Middle frontal gyrus (tissue), 1 donor: ENCODE measurements around the gene ZBED3.

Experiments
- DNase-seq: peaks from one replicate; pipeline ENCODE4 v3.0.0-alpha.2; 2015; ENCODE audit warnings: low spot score; ENCODE audit errors: extremely low spot score

The ZBED3 gene

GRCh38 chr5:77077829-77078176 lies 9.3 kb downstream of the ZBED3 start:
- no peak for DNase-seq

DNA sequence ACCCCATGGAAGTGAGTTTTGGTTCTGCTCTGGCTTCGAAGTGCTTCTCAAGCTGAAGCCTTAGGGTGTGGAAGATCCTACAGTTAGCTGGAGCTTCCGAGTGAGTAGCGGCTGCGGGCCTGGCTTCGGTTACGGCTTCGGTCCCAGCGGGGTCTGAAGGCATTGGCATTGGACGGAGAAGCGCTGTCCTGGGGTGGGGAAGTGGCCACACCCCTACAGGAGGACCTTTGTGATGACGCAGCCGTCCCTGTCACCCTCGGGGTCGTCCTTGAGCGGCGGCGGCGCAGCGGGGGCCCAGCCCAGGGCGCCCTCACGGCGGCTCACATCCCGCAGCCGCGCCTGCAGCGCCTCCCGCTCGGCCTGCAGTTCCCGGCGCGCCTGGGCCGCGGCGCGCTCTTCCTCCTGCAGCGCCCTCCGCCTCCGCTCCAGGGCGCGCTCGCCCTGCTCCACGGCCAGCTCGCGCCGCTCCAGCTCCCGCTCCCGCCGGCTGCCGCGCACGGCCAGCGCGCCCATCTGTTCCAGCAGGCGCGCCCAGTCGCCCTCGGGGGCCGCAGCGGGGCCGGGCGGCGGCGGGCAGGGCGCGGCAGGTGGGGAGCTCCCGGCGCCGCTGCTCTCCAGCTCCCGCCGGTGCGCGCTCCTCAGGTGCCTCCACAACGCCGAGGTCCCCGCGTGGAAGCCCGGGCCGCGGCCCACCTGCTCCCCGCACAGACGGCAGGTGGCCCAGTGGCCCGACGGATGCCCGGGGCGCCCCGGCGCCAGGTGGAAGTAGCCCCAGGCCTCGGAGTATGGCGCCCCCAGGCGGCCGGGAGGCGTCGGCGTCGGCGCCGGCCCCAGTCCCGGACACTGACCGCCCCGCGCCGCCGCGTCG lies 9.9 kb downstream of the ZBED3 start:
- DNase-seq, result peak; percentile 41

- no peak for DNase-seq
Measured at GRCh38 chr5:77074745-77075144, 12.3 kb downstream of the ZBED3 start.

DNA sequence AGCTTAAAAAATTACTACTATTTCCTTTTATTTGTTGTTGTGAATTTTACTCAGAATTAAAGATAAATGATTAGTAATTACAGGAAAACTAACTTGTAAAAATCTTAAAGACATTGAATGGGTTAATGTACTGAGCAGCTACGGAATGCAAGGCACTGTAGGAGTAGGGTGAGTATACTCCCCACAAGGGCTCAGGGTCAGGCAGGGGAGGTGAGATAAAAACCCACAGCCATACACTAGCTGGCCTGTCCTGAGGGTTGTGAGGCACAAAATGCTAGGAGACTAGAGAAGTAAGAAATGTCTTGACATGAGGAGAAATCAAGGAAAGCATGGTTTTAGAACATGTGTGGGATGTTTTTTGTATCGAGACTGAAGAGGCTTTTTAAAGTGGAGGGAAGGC lies 13.4 kb downstream of the ZBED3 start:
- DNase-seq, result no peak

GRCh38 chr5:77066823-77067442 lies 20.2 kb downstream of the ZBED3 start:
- DNase-seq, result no peak

- no peak for DNase-seq
Measured at GRCh38 chr5:77066184-77066583, 20.9 kb downstream of the ZBED3 start.

DNA sequence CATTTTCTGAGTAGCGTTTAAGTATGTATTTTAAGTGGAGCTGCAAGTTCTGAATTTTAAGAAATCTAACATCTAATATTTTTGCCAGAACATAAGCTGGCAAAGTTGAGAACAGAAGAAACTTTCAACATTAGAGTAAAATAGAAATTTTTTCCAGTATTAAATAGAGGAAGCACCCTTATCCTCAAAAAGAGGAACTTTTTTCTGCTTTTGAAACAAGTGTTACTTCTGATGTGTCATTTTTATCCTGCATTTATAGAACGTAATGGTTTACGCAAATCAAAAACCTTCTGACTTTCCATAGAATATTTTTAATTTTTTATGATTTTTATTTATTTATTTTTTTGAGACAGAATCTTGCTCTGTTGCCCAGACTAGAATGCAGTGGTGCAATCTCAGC lies 21.8 kb downstream of the ZBED3 start:
- DNase-seq, result no peak

- no peak for DNase-seq
Measured at GRCh38 chr5:77064040-77064439, 23.0 kb downstream of the ZBED3 start.

DNA sequence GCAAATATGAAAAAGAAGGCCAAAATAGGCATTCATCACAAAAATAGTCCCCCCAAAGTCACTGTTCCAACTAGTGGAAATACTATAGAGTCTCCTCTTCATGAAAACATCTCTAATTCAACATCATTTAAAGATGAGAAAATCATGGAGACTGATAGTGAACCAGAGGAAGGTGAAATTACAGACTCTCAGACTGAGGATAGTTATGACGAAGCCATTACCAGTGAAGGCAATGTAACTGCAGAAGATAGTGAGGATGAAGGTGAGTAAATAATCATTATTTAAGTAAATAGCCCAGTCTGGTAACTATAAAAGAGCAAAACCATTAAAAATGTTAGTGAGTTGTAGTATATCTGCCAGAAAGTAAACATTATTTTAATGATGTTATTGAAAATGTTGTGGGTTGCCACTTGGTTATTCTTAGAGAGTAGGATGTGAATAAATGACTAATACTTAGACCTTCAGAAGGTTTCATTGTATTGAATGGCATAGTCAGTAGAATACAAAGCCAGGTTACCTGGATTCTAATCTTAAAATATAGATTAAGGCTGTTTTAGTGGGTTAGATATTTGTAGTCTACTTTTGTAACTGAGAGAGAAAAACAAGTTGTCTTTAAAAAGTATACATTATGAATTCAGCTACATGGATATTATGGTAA lies 40.5 kb downstream of the ZBED3 start:
- DNase-seq, result no peak

GRCh38 chr5:77035950-77036349 lies 51.1 kb downstream of the ZBED3 start:
- DNase-seq, result no peak

GRCh38 chr5:77033338-77033737 lies 53.7 kb downstream of the ZBED3 start:
- DNase-seq, result no peak

DNA sequence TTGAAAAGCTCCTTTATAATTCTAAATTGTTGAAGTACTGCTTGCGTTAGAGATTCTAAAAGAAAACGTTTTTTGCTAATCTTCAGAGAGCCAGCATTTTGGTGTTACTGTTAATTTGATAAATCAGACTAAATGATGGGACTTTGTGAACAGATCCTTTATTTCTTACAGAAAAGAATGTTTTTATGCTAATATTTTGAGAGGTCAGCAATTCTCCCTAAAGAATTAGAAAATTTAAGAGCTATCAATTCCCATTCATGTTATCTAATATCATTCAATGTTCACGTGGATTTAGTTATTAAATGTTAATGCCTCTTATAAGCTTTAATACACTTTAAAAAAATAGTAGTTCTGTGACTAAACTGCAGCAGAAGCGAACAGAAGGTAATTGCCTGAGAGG lies 54.5 kb downstream of the ZBED3 start:
- DNase-seq, result no peak

DNA sequence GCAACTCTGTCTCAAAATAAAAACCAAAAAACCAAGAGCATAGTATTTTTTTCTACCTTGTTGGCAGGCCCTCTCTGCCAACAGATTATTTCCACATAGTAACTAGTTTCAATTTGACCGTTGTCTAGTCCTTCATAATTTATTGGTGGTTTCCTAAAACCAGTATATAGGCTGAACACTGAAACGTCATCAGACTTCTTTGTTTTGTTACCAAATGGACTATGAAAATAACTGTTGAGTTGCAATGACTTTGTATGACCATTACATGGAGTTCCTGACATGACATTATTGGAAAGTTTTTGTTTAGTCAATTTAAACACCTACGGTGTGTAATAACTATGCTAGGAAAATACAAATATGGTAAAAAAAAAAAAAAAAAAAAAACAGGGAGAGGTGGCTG lies 55.2 kb downstream of the ZBED3 start:
- DNase-seq, result no peak

DNA sequence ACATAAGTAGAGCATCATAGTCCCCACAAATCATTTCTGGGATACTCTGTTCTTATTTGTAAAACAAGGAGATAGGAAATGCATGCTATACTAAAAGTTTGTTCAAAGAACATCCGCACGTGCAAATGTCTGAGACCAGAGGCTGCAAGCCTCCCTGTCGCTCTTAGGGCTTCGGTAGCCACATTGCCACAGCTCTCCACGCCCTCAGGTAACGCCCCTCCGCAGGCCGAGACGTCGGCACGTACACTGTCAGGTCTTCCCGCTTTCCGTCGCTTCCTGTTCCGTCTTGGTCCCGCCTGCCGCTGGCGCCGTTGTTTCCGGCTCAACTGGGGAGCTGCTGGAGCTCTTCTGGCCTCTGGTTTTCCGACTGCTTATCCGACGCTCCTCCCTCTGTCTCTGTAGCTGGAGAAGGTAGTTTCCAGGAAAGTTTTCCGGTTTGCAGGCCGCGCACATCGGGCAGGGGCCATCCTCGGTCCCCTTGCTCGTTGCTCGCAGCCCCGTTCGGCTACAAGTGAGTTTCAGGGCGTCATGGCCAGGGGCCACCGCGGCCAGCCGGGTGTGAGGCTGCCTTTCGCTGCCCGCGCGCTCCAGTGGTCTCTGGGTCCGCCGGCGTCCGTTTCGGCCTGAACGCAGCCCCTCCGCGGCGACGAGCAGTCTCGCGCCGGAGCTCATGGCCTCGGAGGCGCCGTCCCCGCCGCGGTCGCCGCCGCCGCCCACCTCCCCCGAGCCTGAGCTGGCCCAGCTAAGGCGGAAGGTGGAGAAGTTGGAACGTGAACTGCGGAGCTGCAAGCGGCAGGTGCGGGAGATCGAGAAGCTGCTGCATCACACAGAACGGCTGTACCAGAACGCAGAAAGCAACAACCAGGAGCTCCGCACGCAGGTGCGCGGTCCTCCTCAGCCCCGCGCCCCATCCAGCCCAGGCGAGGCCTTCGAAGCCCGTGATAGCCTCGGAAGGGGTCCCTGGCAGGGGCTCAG lies 56.7 kb downstream of the ZBED3 start, which contains the start of gene AGGF1:
Gene AGGF1 (plus strand): TSS at position 308 of the 975 bp plus-strand sequence. CDS start 363 bp downstream, at position 671.
- peak; percentile 89 for DNase-seq

GRCh38 chr5:77029376-77029885 lies 57.7 kb downstream of the ZBED3 start:
- DNase-seq, result no peak

DNA sequence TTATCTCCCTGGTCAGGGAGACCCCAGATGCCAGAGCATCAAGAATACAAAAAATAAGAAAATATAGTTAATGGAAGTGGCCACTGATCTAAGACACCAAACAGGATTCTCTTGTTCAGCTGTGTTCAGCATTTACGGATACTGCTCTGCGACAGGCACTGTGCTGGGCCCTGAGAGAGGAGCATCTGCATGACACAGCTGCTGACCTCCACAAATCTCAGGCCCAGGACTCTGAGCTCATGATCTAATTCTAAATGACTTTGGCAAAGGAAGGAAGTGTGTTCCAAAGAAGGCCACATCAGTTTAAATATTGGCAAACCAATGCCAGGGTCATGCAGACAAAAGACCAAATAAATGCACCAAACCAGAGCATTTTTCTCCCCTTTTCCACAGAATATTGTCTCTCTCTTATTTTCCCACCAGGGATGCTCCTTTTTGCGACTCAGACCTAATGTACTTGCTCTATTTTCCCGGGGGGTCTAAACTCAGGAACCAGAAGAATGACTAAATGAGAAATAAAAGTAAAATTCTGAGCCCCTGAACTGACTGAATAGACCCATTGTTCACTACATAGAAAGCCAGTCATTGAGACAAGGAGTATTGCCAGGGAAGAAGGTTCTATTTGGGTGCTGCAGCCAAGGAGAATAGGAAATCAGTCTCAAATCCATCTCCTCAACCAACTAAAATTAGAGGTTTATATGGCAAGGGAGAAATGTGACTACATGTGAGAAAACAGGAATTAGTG lies 58.3 kb downstream of the ZBED3 start:
- DNase-seq, result no peak

DNA sequence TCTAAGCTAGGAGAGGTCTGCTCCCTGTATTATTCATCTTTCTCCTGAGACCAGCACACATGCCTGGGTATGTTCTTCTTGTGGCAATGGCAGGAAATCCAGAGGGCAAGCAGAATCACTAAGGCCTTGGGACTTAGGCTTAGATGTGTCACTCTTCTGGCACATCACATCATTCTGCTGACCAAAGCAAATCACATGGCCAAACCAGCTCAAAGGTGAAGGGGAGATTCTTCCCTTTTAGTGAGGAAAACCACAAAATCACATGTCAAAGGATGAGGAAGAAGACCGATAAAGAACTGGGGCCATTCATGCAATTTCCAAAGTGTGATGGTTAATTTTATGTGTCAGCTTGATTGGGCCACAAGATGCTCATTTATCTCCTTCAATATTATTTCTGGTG lies 62.6 kb downstream of the ZBED3 start:
- DNase-seq, result no peak

DNA sequence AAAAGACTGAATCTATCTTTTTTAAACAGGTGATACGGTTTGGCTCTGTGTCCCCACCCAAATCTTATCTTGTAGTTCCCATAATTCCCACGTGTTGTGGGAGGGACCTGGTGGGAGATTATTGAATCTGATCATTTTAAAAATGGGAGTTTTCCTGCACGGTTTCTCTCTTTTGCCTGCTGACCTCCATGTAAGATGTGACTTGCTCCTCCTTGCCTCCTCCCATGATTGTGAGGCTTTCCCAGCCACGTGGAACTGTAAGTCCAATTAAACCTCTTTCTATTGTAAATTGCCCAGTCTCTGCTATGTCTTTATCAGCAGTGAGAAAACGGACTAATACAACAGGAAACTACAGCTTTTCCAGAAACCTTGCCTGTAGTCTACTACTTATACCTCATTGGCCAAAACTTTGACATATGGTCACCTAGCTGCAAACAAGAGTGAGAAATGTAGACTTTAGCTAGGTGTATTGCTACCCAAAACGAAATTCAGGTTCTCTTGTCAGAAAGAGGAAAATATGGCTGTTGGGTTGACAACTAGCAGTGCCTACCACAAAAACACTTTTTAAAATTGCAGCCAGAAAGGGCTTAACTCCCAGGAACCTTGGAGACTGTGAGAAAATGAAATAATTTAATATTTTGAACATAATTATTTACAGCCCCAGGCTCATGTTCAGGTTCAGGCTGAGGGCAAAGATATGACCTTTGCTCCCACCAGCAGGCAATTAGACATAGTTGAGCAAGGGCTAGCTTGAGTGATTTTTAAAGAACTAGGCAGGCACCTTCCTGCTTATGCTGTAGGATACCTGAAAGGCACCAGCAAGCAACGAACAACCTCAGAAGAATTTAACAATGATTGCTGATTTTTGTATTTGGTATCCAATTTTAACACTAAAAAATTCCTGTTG lies 64.3 kb downstream of the ZBED3 start:
- DNase-seq, result no peak
